Measurements from ENCODE around the gene PDE1A. TPM values are rescaled to one million over a fixed set of nuclear protein-coding genes. Genes with fewer than 3 reads are reported as not detected.

Gene PDE1A
- total RNA-seq, 1 donor from 2014 or later, result 11.4 TPM

DNA sequence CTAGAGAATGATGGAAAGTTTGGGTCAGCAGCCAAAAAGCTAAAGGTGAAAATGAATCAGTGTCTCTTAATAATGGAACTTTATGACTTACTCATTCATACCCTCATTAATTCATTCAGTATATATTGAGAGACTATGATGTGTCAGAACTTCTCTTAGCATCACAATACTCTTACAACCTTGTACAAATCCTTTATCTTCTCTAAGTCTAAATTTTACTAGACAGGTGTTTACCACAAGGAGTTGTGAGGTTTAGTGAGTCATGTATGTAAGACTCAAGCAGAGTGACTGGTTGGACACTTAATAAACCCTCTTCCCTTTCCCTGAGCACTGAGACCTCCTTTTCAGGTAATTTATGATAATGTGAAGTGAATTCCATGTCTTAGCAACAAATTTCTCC is 311.6 kb downstream of the PDE1A start:
- ATAC-seq (ENCODE audit: poor library complexity) (no peak), DNase-seq (no peak)
- intact Hi-C loops (cut with DNase I), result no loop called here

DNA sequence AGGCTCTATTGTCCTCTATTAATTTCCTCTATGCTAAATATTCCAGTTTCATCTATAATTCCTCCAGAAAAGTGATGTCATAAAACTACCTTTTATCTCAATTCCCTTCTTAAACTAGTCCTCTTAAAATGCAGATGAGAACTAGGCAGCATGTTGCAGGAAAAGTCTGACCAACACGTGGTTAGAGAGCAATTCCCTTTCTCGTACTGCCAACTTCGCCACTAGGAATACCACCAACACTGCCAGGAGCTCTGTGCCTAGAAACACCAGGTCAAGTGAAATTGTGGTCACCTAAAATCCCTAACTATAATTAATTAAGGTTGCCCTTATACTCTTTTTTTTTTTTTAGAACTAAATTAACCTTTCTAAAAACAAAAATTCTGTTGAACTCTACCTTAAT is 313.5 kb downstream of the PDE1A start:
- ATAC-seq (ENCODE audit: poor library complexity), result peak; percentile 63
- no peak for DNase-seq
- intact Hi-C loops (cut with DNase I), result no loop called here

DNA sequence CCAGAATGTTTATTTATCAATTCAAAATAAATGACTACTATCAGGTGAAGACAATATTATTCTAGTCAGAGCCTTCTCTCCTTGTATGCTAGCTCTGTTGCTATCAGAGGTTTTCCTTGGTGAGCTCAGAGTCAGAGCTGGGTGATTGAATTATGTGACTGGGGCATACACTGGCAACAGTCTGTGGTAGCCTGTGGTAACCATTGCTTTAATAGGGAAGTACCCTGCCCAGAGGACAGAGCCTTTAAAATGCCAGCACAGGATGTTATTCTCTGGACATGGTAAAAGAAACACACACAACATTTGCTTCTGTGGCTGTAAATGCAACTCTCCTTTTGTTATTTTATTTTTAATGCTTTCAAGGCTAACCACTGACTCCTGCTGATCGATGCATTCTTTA is 316.5 kb downstream of the PDE1A start:
- no peak for DNase-seq
- intact Hi-C loops (cut with DNase I), result no loop called here
- ATAC-seq (ENCODE audit: poor library complexity), result peak; percentile 36

DNA sequence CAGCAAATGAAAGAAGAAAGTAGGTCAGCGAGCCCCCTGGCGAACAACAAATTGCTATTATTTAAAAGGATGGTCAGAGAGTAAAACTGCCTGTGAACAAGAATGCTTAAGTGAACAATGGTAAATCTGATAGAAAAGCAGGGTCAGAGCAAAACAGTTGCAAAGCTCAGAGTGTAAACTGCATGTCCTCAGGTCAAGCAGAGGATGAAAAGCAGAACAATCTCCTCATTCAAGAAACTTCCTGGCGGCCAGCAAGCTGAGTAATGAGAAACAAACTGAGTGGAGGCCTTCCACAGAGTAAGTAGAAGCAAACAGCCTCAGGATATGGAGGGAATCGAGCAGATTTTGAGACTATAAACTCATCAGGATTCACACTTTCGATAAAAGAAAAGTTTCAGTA is 323.3 kb downstream of the PDE1A start:
- ATAC-seq (ENCODE audit: poor library complexity) (no peak), DNase-seq (no peak)
- intact Hi-C loops (cut with DNase I), result no loop called here

GRCh38 chr2:182101263-182101662 is 325.6 kb downstream of the PDE1A start:
- ATAC-seq (ENCODE audit: poor library complexity), result no peak
- intact Hi-C loops (cut with DNase I), result no loop called here
- no peak for DNase-seq

DNA sequence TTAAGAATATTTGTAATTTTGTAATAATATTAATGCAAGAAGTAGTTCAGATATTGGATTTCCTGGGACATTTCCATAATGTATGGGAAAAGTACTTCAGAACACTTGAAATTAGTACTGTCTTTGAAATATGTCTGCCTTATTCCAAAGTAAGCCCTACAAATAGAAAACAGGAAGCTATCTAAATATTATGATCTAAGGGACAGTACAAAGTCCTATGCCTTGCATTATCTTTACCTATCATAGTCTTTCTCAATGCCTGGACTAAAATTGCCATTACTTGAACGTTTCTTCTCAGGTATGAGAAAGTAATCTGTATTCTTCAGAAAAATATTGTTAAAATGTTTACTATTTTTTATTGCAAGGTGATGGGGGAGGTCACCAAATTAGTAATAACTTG is 328.2 kb downstream of the PDE1A start:
- intact Hi-C loops (cut with DNase I), result no loop called here
- ATAC-seq (ENCODE audit: poor library complexity), result no peak

GRCh38 chr2:182097571-182098164 is 329.2 kb downstream of the PDE1A start:
- ATAC-seq (ENCODE audit: poor library complexity) (no peak), DNase-seq (no peak)
- intact Hi-C loops (cut with DNase I), result no loop called here

More for the DNA sequence above, 328.2 kb downstream of the PDE1A start:
- no peak for DNase-seq

DNA sequence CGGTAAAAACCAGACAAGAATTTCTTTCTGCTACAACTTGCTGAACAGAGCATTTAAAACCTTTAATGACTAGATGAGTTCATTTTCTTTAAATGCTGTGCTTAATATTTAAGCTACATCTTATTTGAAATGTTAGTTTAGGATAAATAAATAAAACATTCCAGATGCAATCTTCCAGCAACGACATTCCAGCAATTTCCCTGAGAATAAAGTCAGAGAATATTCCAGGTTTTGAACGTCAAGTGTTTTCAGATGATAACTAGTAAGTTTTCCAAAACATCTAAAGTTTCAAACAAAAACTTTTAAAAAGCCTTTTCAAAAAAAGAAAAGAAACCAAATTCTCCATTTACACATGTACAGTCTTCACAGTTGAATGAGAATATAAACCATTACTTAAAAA is 336.4 kb downstream of the PDE1A start:
- ATAC-seq (ENCODE audit: poor library complexity) (no peak), DNase-seq (no peak)
- intact Hi-C loops (cut with DNase I), result no loop called here

All from Right ventricle myocardium superior (tissue), 1 donor.